GM19240 (cell line): Measurements from ENCODE around the gene UBE2O.
"Not testable (repeated sequence)": the region's sequence is repeated elsewhere in the genome, so short reads cannot be mapped to it uniquely, and the experiment has no call there.

Source experiments
- DNase-seq: peaks from one replicate; pipeline ENCODE4 v3.0.0; 2011; ENCODE audit warnings: low spot score; ENCODE audit not compliant: insufficient read length

Gene UBE2O

DNA sequence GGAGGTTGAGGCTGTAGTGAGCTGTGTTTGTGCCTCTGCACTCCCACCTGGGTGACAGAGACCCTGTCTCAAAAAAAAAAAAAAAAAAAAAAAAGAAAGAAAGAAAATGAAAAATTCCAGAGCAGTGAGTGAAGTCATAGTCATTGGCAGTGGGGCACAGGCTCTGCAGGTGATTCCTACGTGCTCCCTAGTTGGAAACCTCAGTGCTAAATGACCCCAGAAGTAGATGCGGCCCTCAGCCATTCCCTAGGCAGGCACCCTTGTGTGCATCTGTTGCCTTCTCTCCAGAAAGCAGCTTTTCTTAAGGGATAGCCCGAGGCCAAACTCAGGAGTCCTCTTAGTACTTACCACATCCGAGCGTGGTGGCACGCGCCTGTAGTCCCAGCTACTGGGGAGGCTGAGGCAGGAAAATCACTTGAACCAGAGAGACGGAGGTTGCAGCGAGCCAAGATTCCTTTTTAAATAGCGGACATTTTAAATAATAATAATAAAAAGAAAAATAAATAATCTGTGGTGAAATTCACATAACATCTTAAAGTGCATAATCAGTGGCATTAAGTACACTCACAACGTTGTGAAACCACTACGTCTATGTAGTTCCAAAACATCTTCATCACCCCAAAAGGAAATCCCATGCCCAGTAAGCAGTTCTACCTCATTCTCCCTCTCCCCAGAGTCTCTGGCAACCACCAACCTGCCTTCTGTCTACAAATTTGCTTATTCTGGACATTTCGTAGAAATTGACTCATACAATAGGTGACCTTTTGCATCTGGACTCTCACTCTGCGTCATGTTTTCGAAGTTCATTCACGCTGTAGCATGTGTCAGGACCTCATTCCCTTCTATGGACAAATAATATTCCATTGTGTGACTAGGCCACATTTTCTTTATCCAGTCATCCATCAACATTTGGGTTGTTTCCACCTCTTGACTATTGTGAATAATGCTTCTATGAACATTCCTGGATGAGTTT is 81.0 kb downstream of the UBE2O start:
- DNase-seq = no peak

GRCh38 chr17:76370261-76370993 is 82.5 kb downstream of the UBE2O start:
- DNase-seq = no peak

GRCh38 chr17:76369804-76370203 is 83.1 kb downstream of the UBE2O start:
- DNase-seq = no peak

DNA sequence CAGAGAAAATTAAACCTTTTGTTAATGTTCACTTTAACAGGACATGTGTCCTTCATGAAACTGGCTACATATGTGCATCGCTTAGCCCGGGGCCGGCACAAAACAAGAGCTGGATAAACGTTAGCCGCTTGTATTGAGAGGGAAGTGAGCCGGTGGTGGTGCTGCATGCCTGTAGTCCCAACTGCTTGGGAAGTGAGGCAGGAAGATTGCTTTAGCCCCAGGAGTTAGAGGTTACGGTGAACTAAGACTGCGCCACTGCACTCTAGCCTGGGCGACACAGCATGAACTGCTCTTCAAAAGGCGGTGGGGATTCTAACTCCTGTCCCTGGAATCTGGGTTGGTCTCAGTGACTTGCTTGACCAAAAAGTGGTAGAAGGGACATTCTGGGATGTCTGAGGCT is 83.6 kb downstream of the UBE2O start:
- DNase-seq = no peak

DNA sequence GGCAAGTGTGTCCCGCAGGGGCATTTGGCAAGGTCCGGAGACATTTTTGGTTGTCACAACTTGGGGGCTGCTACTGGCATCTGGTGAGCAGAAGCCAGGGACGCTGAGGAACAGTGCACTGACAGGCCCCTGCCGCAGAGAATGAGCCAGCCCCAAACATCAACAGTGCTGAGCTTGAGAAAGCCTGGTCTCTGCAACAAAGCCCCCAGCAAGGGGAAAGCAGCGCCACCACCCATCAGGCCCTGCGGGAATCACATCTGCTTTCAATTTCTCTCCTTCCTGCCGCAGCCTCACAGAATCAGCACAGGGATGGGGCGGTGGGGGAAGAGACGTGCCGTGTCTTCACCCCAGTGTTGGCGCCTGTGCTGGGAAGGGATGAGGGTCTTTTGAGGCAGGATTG is 84.4 kb downstream of the UBE2O start:
- DNase-seq = no peak

- DNase-seq = no peak
Measured at GRCh38 chr17:76367642-76368041, 85.3 kb downstream of the UBE2O start.

DNA sequence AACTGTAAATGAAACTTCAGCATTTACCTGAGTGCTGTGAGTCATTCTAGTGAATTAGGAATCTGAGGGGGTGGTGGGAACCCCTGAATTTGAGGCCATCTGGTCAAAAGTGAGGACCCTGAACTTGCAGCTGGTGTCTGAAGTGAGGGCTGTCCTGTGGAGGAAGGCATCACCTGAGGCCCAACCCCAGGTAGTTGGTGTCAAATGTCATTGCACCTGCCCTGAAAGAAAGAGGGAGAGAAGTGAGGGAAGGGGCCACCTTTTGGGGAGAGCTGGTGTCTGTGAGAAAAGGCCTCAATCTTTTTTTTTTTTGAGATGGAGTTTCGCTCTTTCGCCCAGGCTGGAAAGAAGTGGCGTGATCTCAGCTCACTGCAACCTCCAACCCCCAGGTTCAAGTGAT is 86.7 kb downstream of the UBE2O start:
- DNase-seq = no peak

DNA sequence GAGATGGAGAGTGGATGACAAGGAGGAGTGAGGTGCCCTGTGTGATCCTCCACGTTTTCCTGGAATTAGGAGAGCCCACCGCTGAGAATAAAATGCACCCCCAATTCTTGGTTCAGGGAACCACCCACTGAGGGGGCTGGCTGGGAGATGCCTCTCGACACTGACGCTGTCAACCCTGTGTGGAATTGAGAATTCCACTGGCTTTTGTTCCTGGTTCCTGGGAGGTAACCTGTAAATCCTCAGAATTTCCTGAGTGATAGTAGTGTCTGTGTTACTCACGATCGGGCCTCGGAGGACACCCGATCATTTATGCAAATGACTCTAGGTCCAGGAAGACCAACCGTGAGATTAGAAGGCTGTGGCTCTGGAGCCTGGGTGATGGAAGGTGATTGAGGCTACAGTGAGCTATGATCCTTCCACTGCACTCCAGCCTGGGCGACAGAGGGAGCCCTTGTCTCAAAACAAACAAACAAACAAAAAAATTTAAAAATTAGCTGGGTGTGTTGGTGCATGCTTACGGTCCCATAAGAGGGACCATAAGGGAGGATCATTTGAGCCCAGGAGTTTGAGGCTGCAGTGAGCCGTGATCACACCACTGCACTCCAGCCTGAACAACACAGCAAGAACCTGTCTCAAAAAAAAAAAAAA is 87.6 kb downstream of the UBE2O start:
- no peak for DNase-seq

DNA sequence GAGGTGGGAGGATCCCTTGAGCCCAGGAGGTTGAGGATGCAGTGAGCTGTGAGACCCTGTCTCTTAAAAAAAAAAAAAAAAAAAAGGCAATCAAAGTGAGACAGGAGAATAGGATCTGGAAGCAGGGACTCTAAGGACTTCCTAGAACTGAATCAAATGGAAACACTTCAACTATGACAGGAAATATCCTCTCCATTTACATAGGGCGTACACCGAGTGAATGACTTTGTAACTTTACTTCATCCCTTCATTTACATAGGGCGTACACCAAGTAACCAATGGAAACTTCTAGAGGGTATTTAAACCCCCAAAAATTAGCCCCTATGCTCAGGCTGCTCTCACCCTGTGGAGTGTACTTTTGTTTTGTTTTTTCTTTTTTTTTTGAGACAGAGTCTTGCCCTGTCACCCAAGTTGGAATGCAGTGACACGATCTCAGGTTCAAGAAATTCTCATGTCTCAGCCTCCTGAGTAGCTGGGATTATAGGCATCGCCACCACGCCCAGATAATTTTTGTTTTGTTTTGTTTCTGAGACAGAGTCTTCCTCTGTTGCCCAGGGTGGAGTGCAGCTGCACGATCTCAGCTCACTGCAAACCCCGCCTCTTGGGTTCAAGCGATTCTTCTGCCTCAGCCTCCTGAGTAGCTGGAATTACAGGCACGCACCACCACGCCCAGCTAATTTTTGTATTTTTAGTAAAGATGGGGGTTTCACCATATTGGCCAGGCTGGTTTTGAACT is 89.7 kb downstream of the UBE2O start:
- DNase-seq = no peak

- no peak for DNase-seq
Measured at GRCh38 chr17:76360461-76360860, 92.5 kb downstream of the UBE2O start.

DNA sequence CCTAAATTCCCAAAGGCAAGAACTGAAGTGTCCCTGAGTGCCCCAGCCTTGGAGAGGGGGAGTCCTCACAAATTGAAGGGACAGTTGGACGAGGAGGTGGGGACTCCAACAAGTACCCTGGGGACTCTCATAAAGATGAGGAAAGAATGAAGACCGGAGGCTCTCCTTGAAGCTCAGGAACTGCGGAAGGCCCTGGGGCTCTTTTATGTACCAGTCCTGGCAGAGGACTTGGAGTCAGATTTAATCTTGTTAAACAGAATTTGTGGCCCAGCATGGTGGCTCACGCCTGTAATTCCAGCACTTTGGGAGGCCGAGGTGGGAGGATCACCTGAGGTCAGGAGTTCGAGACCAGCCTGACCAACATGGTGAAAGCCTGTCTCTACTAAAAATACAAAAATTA is 93.2 kb downstream of the UBE2O start:
- not testable (repeated sequence) for DNase-seq

- DNase-seq = no peak
Measured at GRCh38 chr17:76359375-76359774, 93.6 kb downstream of the UBE2O start.

- DNase-seq = no peak
Measured at GRCh38 chr17:76357597-76358158, 95.3 kb downstream of the UBE2O start.

GRCh38 chr17:76356803-76357456 is 96.0 kb downstream of the UBE2O start:
- DNase-seq = no peak

GRCh38 chr17:76354747-76355310 is 98.1 kb downstream of the UBE2O start:
- DNase-seq = no peak

- DNase-seq = no peak
Measured at GRCh38 chr17:76354317-76354729, 98.6 kb downstream of the UBE2O start.

DNA sequence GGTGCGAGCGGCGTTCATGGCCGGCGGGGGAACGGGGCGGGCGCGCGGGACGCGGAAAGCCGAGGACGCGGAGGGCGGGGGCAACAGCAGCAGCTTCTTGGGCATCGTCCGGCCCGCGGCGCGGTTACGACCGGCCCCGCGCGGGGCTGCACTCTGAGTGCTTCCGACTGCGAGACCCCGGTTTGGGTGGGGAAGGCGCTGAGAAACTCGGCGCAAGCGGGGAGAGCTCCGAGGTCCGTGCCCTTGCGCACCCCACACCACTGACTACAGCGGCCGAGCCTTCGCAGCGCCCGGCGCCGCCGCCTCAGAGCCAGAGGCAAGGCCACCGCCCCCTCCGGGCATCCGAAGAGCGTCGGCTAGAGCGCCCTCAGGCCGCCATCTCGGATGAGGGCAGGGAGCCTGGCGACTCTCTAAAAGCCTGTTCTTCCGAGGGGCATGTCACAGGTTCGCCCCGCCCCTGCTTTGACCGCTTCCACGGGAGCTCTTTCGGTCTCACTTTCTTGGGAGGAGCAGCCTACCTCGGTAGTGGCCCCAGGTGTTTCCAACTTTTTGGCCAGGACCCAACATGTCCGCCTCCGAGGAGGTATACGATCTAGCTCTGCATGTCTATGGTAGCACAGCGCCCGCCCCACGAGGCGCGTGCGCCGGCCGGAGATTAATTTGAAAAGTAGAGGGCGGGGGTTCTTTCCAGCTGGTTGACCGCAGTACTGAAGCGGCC is 99.2 kb downstream of the UBE2O start, which contains the start of gene PRPSAP1:
TSS of gene PRPSAP1 (minus strand) at position 318 of the 718 bp plus-strand sequence. CDS start at position 105, 213 bp downstream.
- DNase-seq = peak; percentile 88

DNA sequence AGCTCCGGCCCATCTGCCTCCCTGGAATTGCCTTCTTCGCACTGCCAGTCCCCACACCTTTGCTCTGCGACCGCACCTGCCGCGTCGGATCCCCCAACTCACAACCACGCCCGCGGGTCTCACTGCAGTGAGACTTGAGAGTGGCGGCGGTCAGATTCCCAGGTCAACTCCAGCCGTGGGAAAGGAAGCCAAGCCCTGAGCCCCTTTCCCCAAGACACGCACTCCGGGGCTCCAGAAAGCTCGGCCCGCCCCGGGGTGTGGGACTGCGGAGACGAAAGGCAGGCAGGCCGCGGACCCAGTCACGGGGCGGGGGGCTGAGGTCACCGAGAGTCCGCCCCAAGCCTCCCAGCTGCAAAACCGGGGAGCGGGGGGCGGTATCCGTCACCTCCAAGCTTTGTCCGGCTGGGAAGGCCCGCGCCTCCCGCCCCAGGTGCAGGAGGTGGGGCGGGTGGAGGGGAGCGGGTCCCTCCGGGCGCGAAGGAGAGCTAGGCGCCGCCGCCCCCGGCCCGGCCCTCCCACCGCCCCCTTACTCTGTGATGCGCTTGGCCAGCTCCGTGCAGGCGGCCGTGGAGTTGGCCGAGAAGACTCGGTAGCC is 99.9 kb downstream of the UBE2O start:
- peak; percentile 38 for DNase-seq

DNA sequence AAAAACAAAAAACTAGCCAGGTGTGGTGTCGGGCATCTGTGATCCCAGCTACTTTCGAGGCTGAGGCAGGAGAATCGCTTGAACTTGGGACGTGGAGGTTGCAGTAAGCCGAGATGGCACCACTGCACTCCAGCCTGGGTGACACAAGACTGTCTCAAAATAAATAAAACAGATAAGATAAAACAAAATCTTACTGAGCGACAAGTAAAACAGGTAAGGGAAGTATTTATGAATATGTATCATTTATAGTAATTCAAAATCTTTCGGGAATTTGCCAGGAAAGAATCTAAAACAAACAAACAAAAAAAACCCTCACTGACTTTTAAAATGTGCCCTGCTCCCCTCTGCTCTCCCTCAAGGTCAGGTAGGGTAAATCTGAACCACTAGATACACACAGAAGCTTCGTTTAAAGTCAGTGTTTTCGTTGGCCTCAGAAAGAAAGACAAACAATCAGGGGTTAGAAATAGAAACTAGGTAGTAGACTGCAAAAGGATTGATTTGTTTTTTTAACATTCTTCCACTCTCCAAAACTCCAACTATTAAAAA is 101.4 kb downstream of the UBE2O start:
- no peak for DNase-seq
